SKM-1 treated with dmso at 0.1 percent for 144 hours (cell line): Measurements from ENCODE around the gene HYOU1.
"Not testable (repeated sequence)": the region's sequence is repeated elsewhere in the genome, so short reads cannot be mapped to it uniquely, and the experiment has no call there.

ENCODE experiments used
- DNase-seq: peaks from one replicate; lab custom pipeline; 2025; ENCODE audit not compliant: unreplicated experiment; lab: John Stamatoyannopoulos, UW

HYOU1 gene

DNA sequence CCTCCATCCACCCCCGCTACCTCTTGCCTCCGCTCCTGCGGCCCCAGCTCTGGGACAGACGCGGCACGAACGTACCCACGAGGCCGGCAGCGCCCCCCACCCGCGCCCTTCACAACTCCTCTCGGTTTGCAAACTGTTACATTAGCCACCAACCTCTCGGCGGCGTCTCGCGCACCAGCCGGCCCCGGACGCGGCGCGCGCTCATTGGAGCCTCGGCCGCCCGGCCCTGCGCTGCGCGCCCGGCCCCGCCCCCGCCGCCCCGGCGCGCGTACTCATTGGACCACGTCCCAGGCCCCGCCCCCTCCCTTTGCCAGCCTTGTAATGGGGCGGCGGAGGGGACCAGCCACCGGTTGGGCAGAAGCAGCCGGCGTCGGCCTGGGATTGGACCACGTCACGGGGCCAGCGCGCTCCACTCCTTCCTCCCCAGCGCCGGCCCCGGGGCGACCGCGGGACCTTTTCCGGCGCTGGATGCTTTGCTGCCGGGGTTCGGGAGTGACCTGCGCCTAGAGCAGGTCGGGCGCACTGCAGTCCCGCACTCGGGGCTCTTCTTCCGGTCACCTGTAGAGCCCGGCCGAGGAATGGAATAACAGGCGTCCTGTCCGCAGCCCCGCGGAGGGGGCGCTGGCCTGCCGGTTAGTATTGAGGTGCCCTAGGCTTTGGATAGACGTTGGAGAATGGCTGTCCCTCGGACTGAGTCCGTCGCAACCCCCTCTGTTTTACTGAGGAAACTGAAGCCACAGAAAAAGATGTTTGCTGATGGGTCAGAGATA is at the start of gene HYOU1:
Gene HYOU1 (minus strand): TSS at position 206 of the 770 bp plus-strand sequence. CDS start 1,045 bp downstream, outside the sequence.
- DNase-seq: peak; percentile 92

DNA sequence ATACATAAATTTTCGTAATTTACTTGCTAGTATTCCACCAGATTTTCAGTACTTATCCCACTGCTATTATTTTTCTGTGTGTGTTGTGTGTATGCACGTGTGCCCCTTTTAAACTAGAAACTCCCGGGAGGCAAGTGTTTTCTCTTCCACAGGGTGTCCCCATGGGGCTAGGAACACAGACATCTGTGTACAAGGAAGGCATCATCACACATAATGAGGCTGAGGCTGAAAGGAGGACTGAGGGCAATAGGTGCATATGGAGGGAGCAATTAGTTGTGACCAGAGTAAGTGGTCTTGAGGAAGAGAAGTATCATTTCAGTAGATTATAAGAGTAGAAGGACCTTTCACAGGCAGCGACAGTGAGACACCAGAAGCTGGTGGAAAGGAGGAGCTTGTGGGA is 46.8 kb upstream of the HYOU1 start:
- no peak for DNase-seq

DNA sequence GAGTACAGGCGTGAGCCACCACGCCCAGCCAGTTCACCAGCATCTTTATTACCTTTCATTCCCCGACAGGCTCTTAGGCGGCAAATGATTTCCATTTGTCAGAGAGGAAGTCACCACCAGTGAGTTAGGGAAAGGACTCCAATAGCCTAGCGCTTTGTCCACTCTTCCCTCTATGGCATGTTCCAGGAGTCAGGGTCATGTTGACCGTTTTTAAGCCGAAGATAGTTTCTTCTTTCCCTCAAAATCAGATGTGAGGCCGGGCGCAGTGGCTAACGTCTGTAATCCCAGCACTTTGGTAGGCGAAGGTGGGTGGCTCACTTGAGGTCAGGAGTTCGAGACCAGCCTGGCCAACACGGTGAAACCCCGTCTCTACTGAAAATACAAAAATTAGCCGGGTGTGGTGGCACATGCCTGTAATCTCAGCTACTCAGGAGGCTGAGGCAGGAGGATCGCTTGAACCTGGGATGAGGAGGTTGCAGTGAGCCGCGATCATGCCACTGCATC is 46.2 kb upstream of the HYOU1 start:
- DNase-seq: not testable (repeated sequence)

DNA sequence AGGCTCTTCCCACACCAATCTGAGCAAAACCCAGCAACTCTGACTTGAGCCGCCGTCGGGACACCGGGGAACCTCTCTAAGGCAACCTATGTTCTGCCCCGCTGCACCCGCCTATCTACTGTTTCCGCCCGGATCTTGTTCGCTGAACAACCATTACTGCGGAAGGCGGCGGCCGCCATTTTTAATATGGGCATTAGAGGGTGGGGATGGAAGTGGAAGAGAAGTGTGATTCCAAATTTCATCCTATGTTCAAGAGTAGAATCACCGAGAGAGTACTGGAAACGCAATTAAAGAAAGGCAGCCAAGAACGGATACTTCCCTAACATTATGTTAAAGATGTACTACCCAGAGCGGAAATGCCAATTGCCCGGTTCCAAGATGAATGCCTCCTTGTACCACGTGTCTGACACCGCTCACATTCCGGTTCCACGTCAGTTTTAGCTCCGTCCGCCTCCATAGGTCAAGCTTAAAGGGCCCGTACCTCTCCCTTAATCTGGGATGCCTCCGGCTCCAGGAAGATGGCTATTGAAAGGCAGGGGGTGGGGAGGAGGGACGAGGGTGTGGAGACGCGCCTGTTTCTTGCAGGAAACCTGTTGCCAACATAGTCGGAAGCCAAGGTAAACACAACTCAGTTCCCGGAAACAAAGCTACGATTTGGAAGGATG is 44.9 kb upstream of the HYOU1 start, which contains the start of gene DPAGT1:
Gene DPAGT1 (minus strand): TSS at position 95 of the 665 bp plus-strand sequence. CDS start 198 bp downstream, outside the sequence.
- DNase-seq: peak; percentile 92

DNA sequence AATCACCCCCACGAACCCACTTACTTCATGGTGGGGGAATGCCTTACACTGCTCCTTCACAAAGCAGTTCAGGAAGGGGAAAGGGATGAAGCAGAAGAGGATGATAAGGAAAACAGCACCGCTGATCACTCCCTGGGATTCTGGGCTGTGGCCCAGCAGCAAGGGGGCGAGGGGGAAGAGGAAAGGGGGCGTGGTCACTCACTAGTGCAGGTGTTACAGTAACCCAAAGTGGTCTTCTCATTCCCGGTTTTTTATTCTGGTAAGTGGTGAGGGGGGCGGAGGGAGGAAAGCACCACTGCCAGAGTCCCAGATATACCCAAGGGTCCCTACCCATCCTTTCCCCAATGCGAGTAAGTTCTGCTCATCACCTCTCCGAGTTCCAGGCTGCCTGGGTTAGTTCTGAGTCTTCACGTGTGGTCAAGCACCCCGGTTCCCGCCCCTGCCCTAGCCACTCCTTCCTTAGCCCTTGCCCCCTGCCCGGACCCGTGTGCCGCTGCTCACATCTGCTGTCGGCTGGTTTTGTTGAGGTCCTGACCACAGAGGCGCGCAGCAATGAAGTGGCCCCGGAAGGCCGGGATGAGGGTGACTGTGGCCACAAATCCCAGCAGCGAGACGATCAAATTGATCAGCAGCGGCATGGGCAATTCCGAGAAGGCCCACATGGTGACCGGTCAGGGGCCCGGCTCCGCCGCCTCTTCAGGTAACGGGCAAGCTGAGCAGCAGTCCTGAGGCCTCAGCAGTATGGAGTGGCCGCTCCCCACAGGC is 44.2 kb upstream of the HYOU1 start:
- DNase-seq: no peak

- DNase-seq: no peak
These were observed 43.4 kb upstream of the HYOU1 start for GRCh38 chr11:119100246-119100970.

- no peak for DNase-seq
These were observed 42.7 kb upstream of the HYOU1 start for GRCh38 chr11:119099711-119100110.

DNA sequence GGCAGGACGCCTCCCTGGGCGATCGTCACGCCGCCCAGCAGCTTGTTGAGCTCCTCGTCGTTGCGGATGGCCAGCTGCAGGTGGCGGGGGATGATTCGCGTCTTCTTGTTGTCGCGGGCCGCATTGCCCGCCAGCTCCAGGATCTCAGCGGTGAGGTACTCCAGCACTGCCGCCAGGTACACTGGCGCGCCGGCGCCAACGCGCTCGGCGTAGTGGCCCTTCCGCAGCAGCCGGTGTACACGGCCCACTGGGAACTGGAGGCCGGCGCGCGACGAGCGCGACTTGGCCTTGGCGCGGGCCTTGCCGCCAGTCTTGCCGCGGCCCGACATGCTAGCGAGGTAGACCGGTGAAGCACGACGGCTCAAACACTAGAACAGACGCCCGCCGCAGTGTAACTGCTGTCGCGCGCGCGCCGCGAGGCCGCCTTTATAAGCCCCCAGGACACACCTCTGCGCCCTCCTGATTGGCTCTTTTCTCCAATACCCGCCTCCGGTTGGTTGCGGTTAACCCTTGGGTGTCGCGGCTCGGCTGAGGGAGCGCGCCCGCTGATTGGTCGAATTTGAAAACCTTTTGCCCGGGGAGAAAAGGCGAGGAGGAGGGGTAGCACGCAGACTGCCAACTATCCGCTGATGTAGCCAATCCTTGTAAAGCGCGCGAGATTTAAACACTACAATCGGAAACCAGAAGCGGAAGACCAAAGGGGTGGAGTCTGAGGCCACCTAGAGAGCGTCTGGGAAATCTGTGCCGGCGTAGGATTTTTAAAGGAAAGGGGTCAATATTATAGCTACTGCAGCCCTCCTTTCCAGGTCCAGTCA is 38.3 kb upstream of the HYOU1 start:
- peak; percentile 94 for DNase-seq

DNA sequence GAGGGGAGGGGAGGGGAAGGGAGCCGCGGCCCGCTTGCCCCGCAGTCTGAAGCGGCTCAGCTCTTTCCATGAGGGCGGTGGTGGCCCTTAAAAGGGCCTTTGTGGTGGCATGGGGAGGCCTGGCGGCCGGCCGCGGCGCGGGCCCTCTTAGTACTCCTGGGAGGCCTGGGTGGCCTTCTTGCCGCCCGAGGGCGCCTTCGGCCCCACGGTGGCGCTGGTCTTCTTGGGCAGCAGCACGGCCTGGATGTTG is 37.7 kb upstream of the HYOU1 start:
- peak; percentile 64 for DNase-seq

DNA sequence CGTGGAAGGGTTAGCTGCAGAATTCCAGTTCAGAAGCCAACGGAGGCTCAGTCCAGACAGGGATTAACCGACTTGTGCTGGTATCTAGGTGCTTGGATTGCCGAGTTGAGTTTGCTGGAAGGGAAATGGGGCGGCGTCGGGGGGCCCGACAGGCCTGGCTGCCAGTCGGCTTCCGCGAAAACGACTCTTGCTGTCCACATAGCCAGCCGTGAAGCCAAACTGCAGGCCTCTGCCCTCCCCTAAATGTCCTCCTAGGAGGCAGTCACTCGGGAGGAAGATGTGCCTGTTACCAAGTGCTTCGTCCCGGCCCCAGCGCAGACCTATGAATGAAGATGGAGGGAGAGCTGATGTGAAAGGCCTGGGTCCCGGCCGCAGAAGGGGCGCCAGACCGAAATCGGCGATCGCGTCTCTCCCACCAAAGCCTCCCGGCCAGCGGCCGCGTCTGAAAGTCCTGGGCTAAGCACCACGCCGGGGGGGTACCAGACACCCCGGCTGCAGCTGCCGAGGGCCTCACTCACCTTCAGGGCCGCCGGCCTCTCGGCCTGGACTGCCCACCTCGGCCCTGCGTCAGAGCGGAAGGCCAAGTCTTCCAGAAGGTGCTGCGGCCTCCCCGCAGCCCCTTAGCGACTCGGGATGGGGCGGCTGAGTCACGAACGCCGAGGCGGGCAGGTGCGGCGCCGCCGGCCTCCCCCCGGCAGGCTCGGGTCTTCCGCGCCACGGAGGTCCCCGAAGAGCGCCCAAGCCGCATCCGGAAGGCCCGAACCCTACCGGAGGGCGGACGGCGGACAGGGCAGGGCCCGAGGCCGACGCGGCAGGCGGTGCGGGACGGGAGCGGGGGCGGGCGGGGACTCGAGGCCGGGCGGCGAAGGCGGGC is 37.2 kb upstream of the HYOU1 start:
- DNase-seq: no peak

DNA sequence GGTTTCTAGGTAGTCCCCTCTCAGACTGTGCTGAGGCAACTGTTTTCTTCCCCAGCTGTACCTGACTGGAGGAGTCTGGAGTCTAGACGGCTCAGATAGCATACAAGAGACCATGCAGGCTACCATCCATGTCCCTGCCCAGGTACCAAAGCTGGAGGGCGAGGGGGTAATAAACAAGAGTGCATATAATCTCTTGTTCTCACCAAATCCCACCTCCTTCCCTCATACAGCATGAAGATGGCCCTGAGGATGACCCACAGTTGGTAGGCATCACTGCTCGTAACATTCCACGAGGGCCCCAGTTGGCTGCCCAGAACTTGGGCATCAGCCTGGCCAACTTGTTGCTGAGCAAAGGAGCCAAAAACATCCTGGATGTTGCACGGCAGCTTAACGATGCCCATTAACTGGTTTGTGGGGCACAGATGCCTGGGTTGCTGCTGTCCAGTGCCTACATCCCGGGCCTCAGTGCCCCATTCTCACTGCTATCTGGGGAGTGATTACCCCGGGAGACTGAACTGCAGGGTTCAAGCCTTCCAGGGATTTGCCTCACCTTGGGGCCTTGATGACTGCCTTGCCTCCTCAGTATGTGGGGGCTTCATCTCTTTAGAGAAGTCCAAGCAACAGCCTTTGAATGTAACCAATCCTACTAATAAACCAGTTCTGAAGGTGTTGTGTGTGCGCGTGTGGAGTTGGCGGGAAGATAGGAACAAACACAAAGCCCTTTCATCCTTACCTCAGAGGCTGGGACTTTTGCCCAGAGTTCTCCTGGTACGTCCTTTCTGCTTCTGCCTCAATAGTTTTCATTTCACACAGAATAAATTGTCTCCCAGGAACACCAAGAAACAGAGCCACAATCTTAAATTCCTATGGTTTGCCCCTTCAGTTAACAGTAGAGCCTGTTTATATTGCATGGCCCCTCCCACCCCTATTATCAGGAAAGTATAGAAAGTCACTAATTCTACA is 36.2 kb upstream of the HYOU1 start:
- DNase-seq: no peak

- no peak for DNase-seq
These were observed 35.2 kb upstream of the HYOU1 start for GRCh38 chr11:119091966-119092879.

DNA sequence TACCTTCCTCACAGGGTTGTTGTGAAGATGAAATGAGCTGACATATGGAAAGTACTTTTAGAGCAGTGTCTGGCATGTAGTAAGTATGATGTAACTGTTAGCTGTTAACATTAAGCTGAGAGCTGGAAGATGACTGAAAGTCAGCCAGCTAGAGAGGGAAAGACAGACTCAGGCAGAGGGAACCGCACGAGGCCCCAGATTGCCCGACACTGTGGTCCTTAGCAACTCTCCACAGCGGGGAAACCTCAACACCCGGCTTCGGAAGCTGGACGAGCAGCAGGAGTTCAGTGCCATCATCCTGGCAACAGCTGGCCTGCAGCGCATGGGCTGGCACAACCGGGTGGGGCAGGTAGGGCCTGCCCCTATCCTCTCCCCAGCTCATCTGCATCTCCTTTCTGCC is 34.2 kb upstream of the HYOU1 start:
- no peak for DNase-seq

DNA sequence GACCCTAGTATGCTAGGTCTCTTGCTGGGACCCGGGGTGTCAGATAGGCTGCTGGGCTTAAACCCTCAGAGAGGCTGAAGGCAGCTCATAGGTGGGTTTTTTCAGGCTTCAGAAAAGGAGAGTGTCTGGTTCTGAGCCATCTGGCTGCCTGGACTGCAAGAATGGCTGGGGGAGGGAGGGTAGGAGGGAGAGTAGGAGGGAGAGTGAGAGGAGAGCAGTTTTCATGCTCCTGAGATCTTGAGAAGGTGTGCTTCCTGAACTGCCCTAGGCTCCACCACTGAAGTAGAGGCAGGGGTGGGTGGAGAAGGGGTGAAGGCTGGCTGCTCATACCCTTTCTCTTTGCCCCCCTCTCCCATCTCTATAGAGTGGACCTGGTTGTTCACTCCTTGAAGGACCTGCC is 32.3 kb upstream of the HYOU1 start:
- no peak for DNase-seq

DNA sequence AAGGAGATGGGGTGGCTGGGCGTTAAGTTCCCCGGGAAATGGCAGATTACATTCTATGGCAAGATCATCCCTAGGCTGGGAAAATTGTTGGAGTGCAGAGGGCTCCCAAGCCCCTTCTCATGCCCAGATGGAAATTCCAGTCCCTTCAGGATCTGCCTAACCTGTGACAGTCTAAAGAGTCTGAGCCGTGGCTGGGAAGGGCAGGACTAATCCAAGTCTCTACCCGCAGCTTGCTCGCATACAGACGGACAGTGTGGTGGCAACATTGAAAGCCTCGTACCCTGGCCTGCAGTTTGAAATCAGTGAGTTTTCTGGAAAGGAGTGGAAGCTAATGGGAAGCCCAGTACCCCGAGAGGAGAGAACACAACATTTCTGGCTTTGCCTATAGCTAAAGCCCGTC is 31.4 kb upstream of the HYOU1 start:
- no peak for DNase-seq

- no peak for DNase-seq
These were observed 30.8 kb upstream of the HYOU1 start for GRCh38 chr11:119087747-119088241.

DNA sequence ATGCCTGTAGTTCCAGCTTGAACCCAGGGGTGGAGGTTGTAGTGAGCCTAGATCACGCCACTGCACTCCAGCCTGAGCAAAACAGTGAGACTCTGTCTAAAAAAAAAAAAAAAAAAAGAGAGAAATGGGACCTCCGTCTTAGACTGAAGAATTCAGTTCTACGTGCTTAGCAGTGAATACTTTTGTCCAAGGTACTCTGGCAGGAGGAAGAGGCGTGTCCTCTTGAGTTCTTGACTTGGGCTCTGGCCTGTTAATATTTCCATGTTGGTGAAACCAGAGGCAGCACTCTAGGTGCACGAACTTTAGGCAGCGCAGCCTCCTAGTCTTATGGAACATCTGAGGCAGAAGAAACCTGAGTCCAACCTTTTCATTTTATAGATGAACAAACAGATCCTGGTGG is 30.1 kb upstream of the HYOU1 start:
- DNase-seq: no peak
